Left lung (tissue), 10 donors: Measurements from ENCODE around the gene WNT10A. TPM values are rescaled to one million over a fixed set of nuclear protein-coding genes. Genes with fewer than 3 reads are reported as not detected.

ENCODE experiments used
- ATAC-seq: fragments of 200-7000 bp; cut with Tn5 transposase; one replicate; pipeline ENCODE4 v1.9.1; 2020; ENCODE audit warnings: moderate library complexity
- DNase-seq, 4 donors: peaks; one replicate each; pipeline ENCODE4 v3.0.0-alpha.2; 2013 to 2020
- H3K27ac ChIP-seq, 2 donors: fragments of 200-600 bp; sonication (generic) in 1 of 2; one replicate each; pipeline versions ENCODE4 v1.5.0 to v1.8.0; 2020 to 2021
- H3K27me3 ChIP-seq, 2 donors: fragments of 200-600 bp; sonication (generic) in 1 of 2; one replicate each; pipeline versions ENCODE4 v1.5.0 to v1.8.0; 2020 to 2021
- H3K36me3 ChIP-seq, 2 donors: fragments of 200-600 bp; sonication (generic) in 1 of 2; one replicate each; pipeline versions ENCODE4 v1.5.0 to v1.8.0; 2020 to 2021
- H3K4me1 ChIP-seq, 2 donors: fragments of 200-600 bp; one replicate each; pipeline ENCODE4 v1.8.0; 2021
- H3K4me3 ChIP-seq, 2 donors: fragments of 200-600 bp; sonication (generic) in 1 of 2; one replicate each; pipeline versions ENCODE4 v1.5.0 to v1.8.0; 2020 to 2021; ENCODE audit warnings: mild to moderate bottlenecking in 1 of 2
- H3K9me3 ChIP-seq, 2 donors: fragments of 200-600 bp; sonication (generic) in 1 of 2; one replicate each; pipeline versions ENCODE4 v1.5.0 to v1.8.0; 2020 to 2021
- intact Hi-C, 2 donors: fragments of 100-400 bp; cut with DNase I; formaldehyde crosslinking; loops; one replicate each; pipeline versions ENCODE4 v1.11.2 to v1.14.2; 2022
- polyA plus RNA-seq, 6 donors: library from polyadenylated mRNA; unstranded; fragments of 120-200 nt; gene quantifications; one replicate each; pipeline ENCODE4 v1.2.1, GENCODE V29; 2013; ENCODE audit not compliant: insufficient read length in 6 of 6
- total RNA-seq, 2 donors: library from RNA; stranded (reverse); fragmentation: NEBNext Ultra II Directional; extraction: Animal tissue kit (Norgen Biotek cat#: 25700); gene quantifications; one replicate each; pipeline ENCODE4 v1.2.1, GENCODE V29; 2021
- TF ChIP-seq, protein P1 (sequence below), 2 donors: fragments of 200-600 bp; sonication (generic) in 1 of 2; IDR thresholded peaks; one replicate each; pipeline versions ENCODE4 v1.5.0 to v1.8.0; 2021; ENCODE audit warnings: antibody characterized with exemption in 2 of 2
- donor health status: DM: no; HTN: yes; CAD: no.
- donor health status: DM: no; HTN: no; CAD: no.

The WNT10A gene
- total and polyA plus RNA-seq, 8 donors = 0.17 to 1.1 (median 0.38) TPM; not detected in 1

DNA sequence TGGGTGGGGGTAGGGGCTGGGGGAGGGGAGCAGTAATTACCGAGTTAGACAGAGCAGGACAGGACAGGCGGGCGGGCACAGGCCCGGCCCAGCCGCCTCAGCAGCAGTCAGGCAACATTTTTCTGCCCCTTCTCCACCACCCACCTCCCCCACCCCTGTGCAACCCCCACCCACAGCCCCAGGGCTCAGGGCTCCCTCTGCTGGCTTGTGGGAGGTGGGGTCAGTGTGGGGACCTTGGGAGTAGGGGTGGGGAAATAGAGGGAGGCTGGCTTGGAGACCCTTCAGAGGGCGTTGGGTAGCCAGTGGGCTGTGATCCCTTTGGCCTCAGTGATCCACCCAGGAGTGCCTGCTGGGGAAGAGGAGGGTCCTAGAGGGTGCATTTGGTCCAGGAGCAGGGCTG is 14.7 kb upstream of the WNT10A start:
- ATAC-seq (no peak), DNase-seq (no peak)
- H3K27me3 ChIP-seq = peaks cover 31 to 98% of the 10 kb centered on the region in 2 donors
- TF ChIP-seq, protein P1, sequence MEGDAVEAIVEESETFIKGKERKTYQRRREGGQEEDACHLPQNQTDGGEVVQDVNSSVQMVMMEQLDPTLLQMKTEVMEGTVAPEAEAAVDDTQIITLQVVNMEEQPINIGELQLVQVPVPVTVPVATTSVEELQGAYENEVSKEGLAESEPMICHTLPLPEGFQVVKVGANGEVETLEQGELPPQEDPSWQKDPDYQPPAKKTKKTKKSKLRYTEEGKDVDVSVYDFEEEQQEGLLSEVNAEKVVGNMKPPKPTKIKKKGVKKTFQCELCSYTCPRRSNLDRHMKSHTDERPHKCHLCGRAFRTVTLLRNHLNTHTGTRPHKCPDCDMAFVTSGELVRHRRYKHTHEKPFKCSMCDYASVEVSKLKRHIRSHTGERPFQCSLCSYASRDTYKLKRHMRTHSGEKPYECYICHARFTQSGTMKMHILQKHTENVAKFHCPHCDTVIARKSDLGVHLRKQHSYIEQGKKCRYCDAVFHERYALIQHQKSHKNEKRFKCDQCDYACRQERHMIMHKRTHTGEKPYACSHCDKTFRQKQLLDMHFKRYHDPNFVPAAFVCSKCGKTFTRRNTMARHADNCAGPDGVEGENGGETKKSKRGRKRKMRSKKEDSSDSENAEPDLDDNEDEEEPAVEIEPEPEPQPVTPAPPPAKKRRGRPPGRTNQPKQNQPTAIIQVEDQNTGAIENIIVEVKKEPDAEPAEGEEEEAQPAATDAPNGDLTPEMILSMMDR (IDR thresholded peaks at IDR 0.05) = no peak
- peaks cover 0 to 7% of the 10 kb centered on the region in 2 donors for H3K4me1 ChIP-seq
- intact Hi-C loops = no loop called here
- no peaks in the 10 kb centered on the region for H3K9me3 ChIP-seq
- no peak overlapping the region for H3K4me3 ChIP-seq
- H3K36me3 ChIP-seq = no peaks in the 10 kb centered on the region
- no peak overlapping the region for H3K27ac ChIP-seq

DNA sequence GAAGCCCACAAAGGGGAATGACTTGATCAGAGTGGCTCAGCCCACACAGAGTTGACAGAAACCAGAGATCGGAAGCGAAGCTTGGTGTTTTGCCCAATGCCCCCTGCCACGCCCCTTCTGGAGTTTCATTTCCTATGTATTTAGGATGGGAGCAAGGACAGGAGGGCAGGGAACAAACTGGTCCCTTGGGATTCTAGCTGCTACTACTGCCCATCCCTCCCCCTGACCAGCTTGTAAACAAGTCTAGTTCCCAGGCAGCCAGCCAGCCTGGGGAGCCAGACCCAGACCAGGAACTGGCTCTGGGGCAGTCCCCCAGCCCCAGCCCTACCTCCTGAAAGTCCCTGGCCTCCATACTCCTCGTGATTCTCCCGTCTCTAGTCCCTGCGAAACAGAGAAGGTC is 12.8 kb upstream of the WNT10A start:
- TF ChIP-seq, protein P1 (IDR thresholded peaks at IDR 0.05) = no peak
- DNase-seq (no peak), ATAC-seq (no peak)
- intact Hi-C loops = no loop called here
- peaks cover 36 to 98% of the 10 kb centered on the region in 2 donors for H3K27me3 ChIP-seq
- peaks cover 0 to 17% of the 10 kb centered on the region in 2 donors for H3K4me1 ChIP-seq
- no peaks in the 10 kb centered on the region for H3K36me3 ChIP-seq
- H3K4me3 ChIP-seq = no peak overlapping the region
- H3K9me3 ChIP-seq = no peaks in the 10 kb centered on the region
- no peak overlapping the region for H3K27ac ChIP-seq

DNA sequence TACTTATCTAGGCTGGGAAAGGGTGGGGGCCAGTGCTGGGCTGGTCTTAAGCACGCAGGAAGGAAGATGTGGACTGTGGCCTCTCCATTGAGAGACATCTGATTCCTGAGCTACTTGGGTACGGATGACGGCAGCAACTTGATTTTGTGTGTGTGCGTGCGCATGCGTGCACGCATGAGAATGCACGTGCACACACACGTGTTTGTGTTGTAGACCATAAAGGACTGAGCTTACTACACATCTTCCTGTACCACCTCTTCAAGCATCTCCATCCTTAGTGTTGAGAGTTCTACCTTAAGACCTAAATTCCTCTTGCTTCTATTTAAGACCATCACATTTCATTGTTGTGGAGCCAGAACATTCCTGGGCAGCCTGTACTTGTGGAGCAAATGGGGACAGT is 11.6 kb upstream of the WNT10A start:
- TF ChIP-seq, protein P1 (IDR thresholded peaks at IDR 0.05) = no peak
- no peak overlapping the region for H3K27ac ChIP-seq
- no peak overlapping the region for H3K4me3 ChIP-seq
- H3K36me3 ChIP-seq = no peaks in the 10 kb centered on the region
- intact Hi-C loops = no loop called here
- H3K27me3 ChIP-seq = peaks cover 43 to 98% of the 10 kb centered on the region in 2 donors
- no peaks in the 10 kb centered on the region for H3K9me3 ChIP-seq
- ATAC-seq (no peak), DNase-seq (no peak)
- H3K4me1 ChIP-seq = peaks cover 0 to 24% of the 10 kb centered on the region in 2 donors

DNA sequence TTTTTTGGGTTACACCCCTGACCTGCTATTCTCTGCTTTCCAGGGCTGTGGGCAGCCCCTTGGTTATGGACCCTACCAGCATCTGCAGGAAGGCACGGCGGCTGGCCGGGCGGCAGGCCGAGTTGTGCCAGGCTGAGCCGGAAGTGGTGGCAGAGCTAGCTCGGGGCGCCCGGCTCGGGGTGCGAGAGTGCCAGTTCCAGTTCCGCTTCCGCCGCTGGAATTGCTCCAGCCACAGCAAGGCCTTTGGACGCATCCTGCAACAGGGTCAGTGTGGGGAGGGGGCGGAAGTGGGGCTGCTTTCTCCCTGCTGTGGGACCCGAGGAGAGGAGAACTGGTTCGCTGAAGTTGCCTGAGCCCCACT is 9.7 kb upstream of the WNT10A start:
- no peaks in the 10 kb centered on the region for H3K9me3 ChIP-seq
- no peak for DNase-seq
- peak overlapping the region in 1 of 2 donors; percentile 28 for H3K4me3 ChIP-seq
- intact Hi-C loops = no loop called here
- TF ChIP-seq, protein P1 (IDR thresholded peaks at IDR 0.05) = no peak
- H3K36me3 ChIP-seq = no peaks in the 10 kb centered on the region
- H3K27ac ChIP-seq = no peak overlapping the region
- peaks cover 58 to 99% of the 10 kb centered on the region in 2 donors for H3K27me3 ChIP-seq
- H3K4me1 ChIP-seq = peaks cover 0 to 24% of the 10 kb centered on the region in 2 donors
- no peak for ATAC-seq

DNA sequence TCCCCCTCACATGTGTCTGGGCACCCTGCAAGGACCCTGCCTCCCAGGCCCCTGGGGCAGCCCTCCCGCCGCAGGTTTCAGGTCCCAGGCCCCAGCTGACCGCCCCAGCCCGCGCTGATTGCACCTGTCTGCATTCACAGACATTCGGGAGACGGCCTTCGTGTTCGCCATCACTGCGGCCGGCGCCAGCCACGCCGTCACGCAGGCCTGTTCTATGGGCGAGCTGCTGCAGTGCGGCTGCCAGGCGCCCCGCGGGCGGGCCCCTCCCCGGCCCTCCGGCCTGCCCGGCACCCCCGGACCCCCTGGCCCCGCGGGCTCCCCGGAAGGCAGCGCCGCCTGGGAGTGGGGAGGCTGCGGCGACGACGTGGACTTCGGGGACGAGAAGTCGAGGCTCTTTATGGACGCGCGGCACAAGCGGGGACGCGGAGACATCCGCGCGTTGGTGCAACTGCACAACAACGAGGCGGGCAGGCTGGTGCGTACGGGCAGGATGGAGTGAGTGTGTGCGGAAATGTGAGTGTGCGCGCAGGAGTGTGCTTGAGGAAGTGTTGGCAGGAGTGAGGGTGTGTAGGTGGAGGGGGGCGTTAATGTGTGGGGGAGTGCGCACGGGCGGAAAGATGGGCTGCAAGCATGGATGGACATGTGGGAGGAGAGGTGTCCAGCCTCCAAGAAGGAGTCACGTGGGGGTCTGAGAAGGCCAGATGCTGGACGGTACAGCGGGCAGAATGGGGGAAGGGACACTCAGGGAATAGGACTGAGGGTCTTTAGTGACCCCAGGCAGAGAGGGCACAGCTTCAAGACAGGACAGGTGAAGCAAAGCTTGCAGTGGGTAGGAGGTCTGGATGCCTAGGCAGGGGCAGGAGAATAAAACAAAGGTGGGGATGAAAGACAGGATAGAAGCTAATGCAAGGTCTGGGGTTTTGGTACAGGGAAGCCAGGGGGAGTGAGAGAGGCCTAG is 9.0 kb upstream of the WNT10A start:
- TF ChIP-seq, protein P1 (IDR thresholded peaks at IDR 0.05) = no peak
- intact Hi-C loops = no loop called here
- Histone ChIP-seq H3K4me1 (peaks cover 0 to 25% of the 10 kb centered on the region in 2 donors), H3K36me3 (no peaks in the 10 kb centered on the region), H3K27me3 (peaks cover 62 to 99% of the 10 kb centered on the region in 2 donors), H3K4me3 (peak overlapping the region in 1 of 2 donors; percentile 28), H3K9me3 (no peaks in the 10 kb centered on the region), H3K27ac (no peak overlapping the region)
- DNase-seq = no peak
- peak; percentile 11 for ATAC-seq
